ENCODE data around the gene CEP170. TPM values are rescaled to one million over a fixed set of nuclear protein-coding genes. Genes with fewer than 3 reads are reported as not detected.

The CEP170 gene
- total RNA-seq, 1 donor from 2014 or later, result 82.2 TPM

DNA sequence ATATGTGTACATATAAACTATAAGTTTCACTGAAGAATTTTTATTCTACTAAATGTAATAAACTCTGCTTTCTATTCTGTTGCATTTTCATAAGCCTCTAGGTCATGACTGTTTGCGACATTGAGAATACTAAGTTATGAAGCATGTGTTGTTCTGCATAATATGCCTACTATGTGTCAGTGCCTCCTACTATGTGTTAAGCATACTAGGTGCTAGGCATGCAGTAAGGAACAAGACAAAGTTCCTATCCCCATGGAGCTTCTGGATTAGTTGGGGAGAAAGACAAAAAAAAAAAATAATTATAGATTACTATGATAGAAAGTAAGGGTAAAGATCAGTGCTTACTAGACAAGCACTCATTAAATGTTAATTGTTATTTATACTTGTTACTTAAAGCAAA, 2.1 kb upstream of the CEP170 start:
- Histone ChIP-seq H3K27me3 (ENCODE audit: control insufficient read depth, insufficient read depth, low read length) (no peaks in the 10 kb centered on the region), H3K4me3 (ENCODE audit: low read depth, low read length) (no peak overlapping the region), H3K36me3 (ENCODE audit: control insufficient read depth, insufficient read depth, low read length) (no peaks in the 10 kb centered on the region)
- TF ChIP-seq, protein P1, sequence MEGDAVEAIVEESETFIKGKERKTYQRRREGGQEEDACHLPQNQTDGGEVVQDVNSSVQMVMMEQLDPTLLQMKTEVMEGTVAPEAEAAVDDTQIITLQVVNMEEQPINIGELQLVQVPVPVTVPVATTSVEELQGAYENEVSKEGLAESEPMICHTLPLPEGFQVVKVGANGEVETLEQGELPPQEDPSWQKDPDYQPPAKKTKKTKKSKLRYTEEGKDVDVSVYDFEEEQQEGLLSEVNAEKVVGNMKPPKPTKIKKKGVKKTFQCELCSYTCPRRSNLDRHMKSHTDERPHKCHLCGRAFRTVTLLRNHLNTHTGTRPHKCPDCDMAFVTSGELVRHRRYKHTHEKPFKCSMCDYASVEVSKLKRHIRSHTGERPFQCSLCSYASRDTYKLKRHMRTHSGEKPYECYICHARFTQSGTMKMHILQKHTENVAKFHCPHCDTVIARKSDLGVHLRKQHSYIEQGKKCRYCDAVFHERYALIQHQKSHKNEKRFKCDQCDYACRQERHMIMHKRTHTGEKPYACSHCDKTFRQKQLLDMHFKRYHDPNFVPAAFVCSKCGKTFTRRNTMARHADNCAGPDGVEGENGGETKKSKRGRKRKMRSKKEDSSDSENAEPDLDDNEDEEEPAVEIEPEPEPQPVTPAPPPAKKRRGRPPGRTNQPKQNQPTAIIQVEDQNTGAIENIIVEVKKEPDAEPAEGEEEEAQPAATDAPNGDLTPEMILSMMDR (IDR thresholded peaks at IDR 0.05; ENCODE audit: insufficient read depth, low read length, poor library complexity, severe bottlenecking), result no peak
- no peak for DNase-seq (ENCODE audit: low read depth)

DNA sequence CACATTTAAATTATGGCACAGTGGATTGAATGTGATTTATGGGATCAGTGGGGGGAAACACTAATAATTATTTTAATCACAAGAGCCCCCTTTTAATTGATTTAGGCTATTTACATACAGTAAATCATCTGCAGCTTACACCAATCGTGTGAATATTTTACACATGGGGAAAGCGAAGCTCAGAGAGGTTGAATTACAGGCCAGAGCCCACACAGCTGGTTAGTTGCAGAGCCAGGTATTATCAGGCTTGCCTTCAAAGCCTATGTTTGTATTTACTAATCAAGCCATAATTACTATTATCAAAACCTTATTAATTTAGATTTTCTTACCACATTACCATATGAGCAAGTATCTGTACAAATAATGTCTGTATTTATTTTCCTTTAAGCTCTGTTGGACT, 1.5 kb upstream of the CEP170 start:
- Histone ChIP-seq H3K27me3 (ENCODE audit: control insufficient read depth, insufficient read depth, low read length) (no peaks in the 10 kb centered on the region), H3K4me3 (ENCODE audit: low read depth, low read length) (peak overlapping the region; percentile 60), H3K36me3 (ENCODE audit: control insufficient read depth, insufficient read depth, low read length) (no peaks in the 10 kb centered on the region)
- TF ChIP-seq, protein P1 (IDR thresholded peaks at IDR 0.05; ENCODE audit: insufficient read depth, low read length, poor library complexity, severe bottlenecking), result no peak
- DNase-seq (ENCODE audit: low read depth), result no peak

DNA sequence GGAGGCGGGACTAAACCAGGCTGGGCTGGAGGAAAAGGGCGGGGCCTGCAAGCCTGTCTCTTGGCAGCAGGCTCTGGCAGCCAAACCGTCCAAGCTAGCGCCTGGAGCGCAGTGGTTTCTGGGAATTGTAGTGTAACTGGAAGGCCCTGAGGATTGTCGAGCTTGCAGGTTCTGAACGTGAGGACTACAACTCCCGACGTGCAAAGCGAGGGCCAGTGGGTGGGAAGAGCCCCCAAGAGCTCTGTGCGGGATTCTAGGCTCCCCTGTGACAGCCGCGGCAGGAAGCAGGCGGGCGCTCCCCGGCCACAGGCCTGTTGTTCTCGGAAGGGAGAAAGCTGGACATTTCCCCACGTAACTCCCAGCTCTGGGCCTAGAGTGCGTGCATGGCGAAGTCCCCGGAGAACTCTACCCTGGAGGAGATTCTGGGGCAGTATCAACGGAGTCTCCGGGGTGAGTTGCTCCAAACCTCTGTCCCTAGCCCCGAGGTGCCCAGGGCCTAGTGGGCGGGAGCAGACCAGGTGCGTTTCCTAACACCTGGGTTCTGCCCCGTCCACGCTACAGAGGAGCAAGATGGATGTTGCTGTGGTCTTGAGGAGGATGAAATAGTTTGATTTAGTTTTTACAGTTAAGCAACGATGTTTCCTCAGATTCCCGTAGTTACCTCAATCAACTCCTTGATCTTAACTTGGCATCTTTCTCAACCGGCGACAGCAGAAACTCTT, 871 bp upstream of the CEP170 start, which contains the start of gene SDCCAG8:
TSS of gene SDCCAG8 (plus strand) at position 251 of the 722 bp plus-strand sequence. CDS start at position 384, 133 bp downstream.
- H3K27me3 ChIP-seq (ENCODE audit: control insufficient read depth, insufficient read depth, low read length), result no peaks in the 10 kb centered on the region
- no peaks in the 10 kb centered on the region for H3K36me3 ChIP-seq (ENCODE audit: control insufficient read depth, insufficient read depth, low read length)
- H3K4me3 ChIP-seq (ENCODE audit: low read depth, low read length), result peak within 1 kb of the TSS; percentile 99
- DNase-seq (ENCODE audit: low read depth), result peak; percentile 98
- TF ChIP-seq, protein P1 (IDR thresholded peaks at IDR 0.05; ENCODE audit: insufficient read depth, low read length, poor library complexity, severe bottlenecking), result no peak

DNA sequence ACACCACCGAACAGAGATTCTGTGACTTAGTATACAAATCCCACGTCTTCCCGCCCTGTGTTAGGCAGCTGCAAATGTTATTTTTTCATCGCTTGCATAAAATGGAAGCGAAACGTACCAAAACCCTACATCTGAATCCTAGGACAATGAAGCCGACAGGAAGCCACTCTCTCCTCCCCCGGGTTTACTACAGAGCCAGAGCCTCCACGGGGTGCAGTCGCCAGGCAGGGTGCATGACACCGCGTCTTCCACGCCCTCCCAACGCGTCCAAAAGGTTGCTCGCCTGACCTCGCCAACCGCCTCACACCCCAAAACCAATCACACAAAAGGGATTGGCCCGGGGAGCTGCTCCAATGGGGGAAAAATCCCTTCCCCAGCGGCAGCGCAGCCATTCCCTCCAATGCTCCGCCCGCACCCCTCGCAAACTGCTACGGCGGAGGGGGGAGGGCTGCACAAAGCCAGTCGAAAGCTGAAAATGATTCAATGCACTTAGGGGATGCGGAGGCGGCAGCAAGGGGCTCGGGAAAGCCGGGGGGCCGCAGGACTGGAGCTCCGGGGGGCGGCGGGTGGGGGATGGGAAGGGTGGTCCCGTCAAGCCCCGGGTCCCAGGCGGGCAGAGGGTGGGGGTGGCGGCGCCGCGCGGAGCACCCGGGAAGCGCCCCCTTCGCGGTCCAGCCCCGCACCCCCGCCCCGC, 701 bp downstream of the CEP170 start:
- TF ChIP-seq, protein P1 (IDR thresholded peaks at IDR 0.05; ENCODE audit: insufficient read depth, low read length, poor library complexity, severe bottlenecking), result no peak
- Histone ChIP-seq H3K4me3 (ENCODE audit: low read depth, low read length) (peak overlapping the region; percentile 99), H3K36me3 (ENCODE audit: control insufficient read depth, insufficient read depth, low read length) (no peaks in the 10 kb centered on the region), H3K27me3 (ENCODE audit: control insufficient read depth, insufficient read depth, low read length) (no peaks in the 10 kb centered on the region)
- no peak for DNase-seq (ENCODE audit: low read depth)

DNA sequence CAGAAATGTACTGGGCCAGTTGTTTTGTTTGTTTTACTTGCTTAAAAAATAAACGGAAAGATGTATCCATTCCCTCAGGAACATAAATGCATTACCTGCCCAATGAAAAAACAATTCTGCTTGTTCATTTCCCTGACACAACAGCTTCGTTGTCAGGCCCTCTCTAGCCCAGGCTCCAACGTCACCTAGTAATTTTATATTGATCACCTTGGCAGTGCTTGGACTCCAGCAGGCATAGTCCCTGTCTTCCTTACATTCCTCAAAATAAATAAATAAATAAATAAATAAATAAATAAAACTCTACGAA, 1.2 kb downstream of the CEP170 start:
- H3K27me3 ChIP-seq (ENCODE audit: control insufficient read depth, insufficient read depth, low read length), result no peaks in the 10 kb centered on the region
- DNase-seq (ENCODE audit: low read depth), result no peak
- TF ChIP-seq, protein P1 (IDR thresholded peaks at IDR 0.05; ENCODE audit: insufficient read depth, low read length, poor library complexity, severe bottlenecking), result no peak

More for the DNA sequence above, 1.2 kb downstream of the CEP170 start:
- H3K4me3 ChIP-seq (ENCODE audit: low read depth, low read length), result peak overlapping the region; percentile 99
- no peaks in the 10 kb centered on the region for H3K36me3 ChIP-seq (ENCODE audit: control insufficient read depth, insufficient read depth, low read length)
